Urinary bladder (tissue), 4 donors: ENCODE data around the gene SPON1. TPM values are rescaled to one million over a fixed set of nuclear protein-coding genes. Genes with fewer than 3 reads are reported as not detected.

Experiments
- DNase-seq: peaks from one replicate; pipeline ENCODE4 v3.0.0-alpha.2; 2015; ENCODE audit errors: extremely low spot score
- H3K27ac ChIP-seq: one replicate; pipeline ENCODE4 v1.5.1; 2013; ENCODE audit warnings: low read depth, mild to moderate bottlenecking, moderate library complexity
- H3K36me3 ChIP-seq: one replicate; pipeline ENCODE4 v1.6.1; 2013; ENCODE audit warnings: mild to moderate bottlenecking, moderate library complexity; ENCODE audit not compliant: insufficient read depth
- H3K4me1 ChIP-seq: one replicate; pipeline ENCODE4 v1.6.1; 2013; ENCODE audit warnings: mild to moderate bottlenecking, moderate library complexity; ENCODE audit not compliant: insufficient read depth
- H3K4me3 ChIP-seq: one replicate; pipeline ENCODE4 v1.5.1; 2013; ENCODE audit warnings: low read depth, low read length
- WGBS: extraction: QIAGEN DNeasy Blood & Tissue Kit; methylation state at CpG from one replicate; pipeline ENCODE4 v1.1.7; 2013; 5-methylcytosine and 5-hydroxymethylcytosine counted together
- polyA plus RNA-seq: library from polyadenylated mRNA; stranded (reverse); fragments of 200-250 nt; gene quantifications from one replicate; pipeline ENCODE4 v1.2.3, GENCODE V29; 2013
- total RNA-seq: library from RNA; depleted of rRNA; stranded (reverse); fragments of >200 nt; gene quantifications from one replicate; pipeline ENCODE4 v1.2.3, GENCODE V29; 2014
- donor health status: healthy with polysubstance abuse.
- donor health status: healthy.

SPON1 gene
- total and polyA plus RNA-seq, 2 donors: 71.5 to 131 TPM

GRCh38 chr11:13954591-13954990 lies 7.9 kb upstream of the SPON1 start:
- H3K4me3 ChIP-seq: no peak overlapping the region
- no peak overlapping the region for H3K27ac ChIP-seq
- no peaks in the 10 kb centered on the region for H3K4me1 ChIP-seq
- H3K36me3 ChIP-seq: no peaks in the 10 kb centered on the region
- DNase-seq: no peak
- 83% methylated on average over 3 of the region's 3 CpGs for whole genome bisulfite sequencing

- no peaks in the 10 kb centered on the region for H3K4me1 ChIP-seq
- DNase-seq: no peak
- 42% methylated on average over 5 of the region's 5 CpGs for WGBS
- H3K4me3 ChIP-seq: no peak overlapping the region
- no peak overlapping the region for H3K27ac ChIP-seq
- H3K36me3 ChIP-seq: no peaks in the 10 kb centered on the region
Observed at GRCh38 chr11:13955971-13956421, 6.5 kb upstream of the SPON1 start.

- Histone ChIP-seq H3K36me3 (no peaks in the 10 kb centered on the region), H3K27ac (no peak overlapping the region), H3K4me1 (no peaks in the 10 kb centered on the region), H3K4me3 (no peak overlapping the region)
- no peak for DNase-seq
- 98% methylated on average over 1 of the region's 1 CpG for WGBS
Observed at GRCh38 chr11:13956988-13957387, 5.5 kb upstream of the SPON1 start.

GRCh38 chr11:13958641-13959400 lies 3.7 kb upstream of the SPON1 start:
- H3K36me3 ChIP-seq: no peaks in the 10 kb centered on the region
- H3K27ac ChIP-seq: no peak overlapping the region
- H3K4me1 ChIP-seq: no peaks in the 10 kb centered on the region
- WGBS: 92% methylated on average over 7 of the region's 7 CpGs
- DNase-seq: no peak
- H3K4me3 ChIP-seq: no peak overlapping the region

- WGBS: 44% methylated on average over 16 of the region's 16 CpGs
- peak overlapping the region; percentile 59 for H3K4me3 ChIP-seq
- H3K27ac ChIP-seq: no peak overlapping the region
- H3K36me3 ChIP-seq: no peaks in the 10 kb centered on the region
- H3K4me1 ChIP-seq: peaks cover 1% of the 10 kb centered on the region
- DNase-seq: no peak
Observed at GRCh38 chr11:13962198-13962561, 343 bp upstream of the SPON1 start.

GRCh38 chr11:13963169-13963948 lies 836 bp downstream of the SPON1 start:
- peak overlapping the region; percentile 59 for H3K4me3 ChIP-seq
- no peak for DNase-seq
- H3K36me3 ChIP-seq: no peaks in the 10 kb centered on the region
- H3K4me1 ChIP-seq: peaks cover 1% of the 10 kb centered on the region
- WGBS: 2% methylated on average over 60 of the region's 60 CpGs
- H3K27ac ChIP-seq: peak overlapping the region; percentile 71

GRCh38 chr11:13963949-13964770 lies 1.6 kb downstream of the SPON1 start:
- 25% methylated on average over 62 of the region's 62 CpGs for WGBS
- peak overlapping the region; percentile 42 for H3K27ac ChIP-seq
- DNase-seq: no peak

GRCh38 chr11:13964771-13965074 lies 2.2 kb downstream of the SPON1 start:
- H3K27ac ChIP-seq: no peak overlapping the region
- no peaks in the 10 kb centered on the region for H3K36me3 ChIP-seq
- 43% methylated on average over 7 of the region's 7 CpGs for WGBS
- peak overlapping the region; percentile 59 for H3K4me3 ChIP-seq
- no peak for DNase-seq
- peaks cover 1% of the 10 kb centered on the region for H3K4me1 ChIP-seq

More at GRCh38 chr11:13963949-13964770, 1.6 kb downstream of the SPON1 start:
- H3K36me3 ChIP-seq: no peaks in the 10 kb centered on the region
- peaks cover 1% of the 10 kb centered on the region for H3K4me1 ChIP-seq
- H3K4me3 ChIP-seq: peak overlapping the region; percentile 59

DNA sequence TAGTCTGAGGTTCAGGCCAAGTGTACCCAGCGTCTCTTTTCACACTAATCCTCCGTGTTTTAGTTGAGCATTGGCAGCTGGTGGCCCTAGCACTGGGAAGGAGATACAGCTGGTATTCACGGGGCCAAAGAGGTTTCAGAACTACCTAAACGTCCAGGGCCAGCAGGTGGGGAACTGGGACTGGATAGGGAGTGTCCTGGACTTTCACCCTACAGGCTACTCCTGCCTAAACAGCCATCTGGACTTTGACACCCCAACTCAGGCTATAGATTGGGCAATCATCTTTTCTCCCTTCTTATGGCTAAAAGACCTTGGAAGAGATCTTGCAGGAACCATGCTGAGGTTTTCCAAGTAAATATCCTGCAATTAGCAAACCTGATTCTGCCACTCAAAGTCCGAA lies 2.8 kb downstream of the SPON1 start:
- Histone ChIP-seq H3K27ac (no peak overlapping the region), H3K4me1 (peaks cover 1% of the 10 kb centered on the region), H3K4me3 (no peak overlapping the region), H3K36me3 (no peaks in the 10 kb centered on the region)
- 63% methylated on average over 5 of the region's 5 CpGs for WGBS
- DNase-seq: no peak

- 55% methylated on average over 3 of the region's 3 CpGs for WGBS
- no peak for DNase-seq
- Histone ChIP-seq H3K4me3 (no peak overlapping the region), H3K27ac (no peak overlapping the region), H3K36me3 (no peaks in the 10 kb centered on the region), H3K4me1 (peaks cover 1% of the 10 kb centered on the region)
Observed at GRCh38 chr11:13966013-13966412, 3.5 kb downstream of the SPON1 start.

DNA sequence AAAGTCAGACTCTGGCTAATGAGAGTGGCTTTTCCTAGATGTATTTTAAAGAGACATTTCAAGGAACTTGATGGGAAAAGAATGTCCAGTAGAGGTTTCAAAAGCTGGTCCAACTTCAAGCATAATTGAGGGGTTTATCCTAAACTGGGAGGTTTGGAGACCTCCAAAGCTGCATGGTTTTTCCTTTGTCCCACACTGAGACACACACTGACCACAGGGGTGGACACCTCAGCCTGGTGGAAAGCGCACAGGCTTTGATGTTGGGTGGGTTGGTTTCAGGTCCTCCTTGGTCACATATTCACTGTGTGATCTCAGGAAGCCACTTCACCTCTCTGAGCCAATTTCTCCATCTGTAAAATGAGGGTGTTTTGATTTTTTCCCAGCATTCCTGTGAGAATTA lies 4.0 kb downstream of the SPON1 start:
- WGBS: 100% methylated on average over 1 of the region's 1 CpG
- DNase-seq: no peak
- Histone ChIP-seq H3K36me3 (no peaks in the 10 kb centered on the region), H3K27ac (no peak overlapping the region), H3K4me1 (peaks cover 1% of the 10 kb centered on the region), H3K4me3 (no peak overlapping the region)

DNA sequence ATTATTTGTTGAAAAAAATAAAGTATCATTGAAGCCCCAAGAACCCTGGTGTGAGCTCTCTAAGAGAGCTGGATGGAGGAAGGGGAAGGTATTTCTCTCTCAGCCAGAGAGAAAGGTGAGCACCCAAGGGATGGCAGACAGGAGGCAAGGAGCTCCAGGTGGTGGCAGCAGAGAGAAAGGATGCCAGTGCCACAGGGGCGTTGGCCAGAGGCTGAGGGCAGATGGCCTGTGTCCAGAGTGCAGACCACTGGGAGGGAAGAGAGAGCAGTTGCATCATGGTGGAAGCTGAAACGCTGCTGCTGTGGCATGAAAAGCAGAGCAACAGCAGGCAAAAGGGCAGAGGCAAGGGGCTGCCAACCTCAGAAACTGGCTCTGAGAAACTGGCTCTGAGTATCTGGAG lies 8.5 kb downstream of the SPON1 start:
- H3K4me3 ChIP-seq: no peak overlapping the region
- WGBS: 83% methylated on average over 2 of the region's 2 CpGs
- H3K4me1 ChIP-seq: no peaks in the 10 kb centered on the region
- no peak for DNase-seq
- H3K27ac ChIP-seq: no peak overlapping the region
- H3K36me3 ChIP-seq: no peaks in the 10 kb centered on the region

- Histone ChIP-seq H3K27ac (no peak overlapping the region), H3K4me1 (no peaks in the 10 kb centered on the region), H3K4me3 (no peak overlapping the region), H3K36me3 (no peaks in the 10 kb centered on the region)
- WGBS: 24% methylated on average over 2 of the region's 2 CpGs
- DNase-seq: no peak
Observed at GRCh38 chr11:13972043-13972910, 9.8 kb downstream of the SPON1 start.
